ENCODE results near the gene PIR.

DNA sequence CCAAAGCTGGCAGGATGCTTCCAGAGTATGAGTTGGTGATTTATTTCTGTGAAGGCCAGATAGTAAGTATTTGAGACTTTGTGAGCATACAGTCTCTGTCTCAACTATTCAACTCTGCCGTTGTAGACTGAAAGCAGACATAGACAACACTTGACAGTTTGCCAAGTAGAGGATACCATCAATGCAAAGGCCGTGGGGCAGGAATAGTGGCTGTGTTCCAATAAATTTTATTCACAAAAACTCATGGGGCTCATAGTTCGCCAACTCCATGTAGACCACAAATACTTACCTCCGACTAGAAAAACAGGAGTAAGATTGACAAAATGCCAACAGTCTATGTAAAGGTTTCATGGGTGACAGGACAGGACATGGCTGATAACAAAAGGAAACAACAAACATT lies 3.7 kb upstream of the PIR start:
- TF ChIP-seq, protein P1, sequence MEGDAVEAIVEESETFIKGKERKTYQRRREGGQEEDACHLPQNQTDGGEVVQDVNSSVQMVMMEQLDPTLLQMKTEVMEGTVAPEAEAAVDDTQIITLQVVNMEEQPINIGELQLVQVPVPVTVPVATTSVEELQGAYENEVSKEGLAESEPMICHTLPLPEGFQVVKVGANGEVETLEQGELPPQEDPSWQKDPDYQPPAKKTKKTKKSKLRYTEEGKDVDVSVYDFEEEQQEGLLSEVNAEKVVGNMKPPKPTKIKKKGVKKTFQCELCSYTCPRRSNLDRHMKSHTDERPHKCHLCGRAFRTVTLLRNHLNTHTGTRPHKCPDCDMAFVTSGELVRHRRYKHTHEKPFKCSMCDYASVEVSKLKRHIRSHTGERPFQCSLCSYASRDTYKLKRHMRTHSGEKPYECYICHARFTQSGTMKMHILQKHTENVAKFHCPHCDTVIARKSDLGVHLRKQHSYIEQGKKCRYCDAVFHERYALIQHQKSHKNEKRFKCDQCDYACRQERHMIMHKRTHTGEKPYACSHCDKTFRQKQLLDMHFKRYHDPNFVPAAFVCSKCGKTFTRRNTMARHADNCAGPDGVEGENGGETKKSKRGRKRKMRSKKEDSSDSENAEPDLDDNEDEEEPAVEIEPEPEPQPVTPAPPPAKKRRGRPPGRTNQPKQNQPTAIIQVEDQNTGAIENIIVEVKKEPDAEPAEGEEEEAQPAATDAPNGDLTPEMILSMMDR (IDR thresholded peaks at IDR 0.05) = no peak
- no peak for TF ChIP-seq POLR2A (IDR thresholded peaks at IDR 0.05)
